ENCODE data around the gene GPR137B.

GRCh38 chr1:236137285-236137852 is 5.0 kb upstream of the GPR137B start:
- TF ChIP-seq, protein P1, sequence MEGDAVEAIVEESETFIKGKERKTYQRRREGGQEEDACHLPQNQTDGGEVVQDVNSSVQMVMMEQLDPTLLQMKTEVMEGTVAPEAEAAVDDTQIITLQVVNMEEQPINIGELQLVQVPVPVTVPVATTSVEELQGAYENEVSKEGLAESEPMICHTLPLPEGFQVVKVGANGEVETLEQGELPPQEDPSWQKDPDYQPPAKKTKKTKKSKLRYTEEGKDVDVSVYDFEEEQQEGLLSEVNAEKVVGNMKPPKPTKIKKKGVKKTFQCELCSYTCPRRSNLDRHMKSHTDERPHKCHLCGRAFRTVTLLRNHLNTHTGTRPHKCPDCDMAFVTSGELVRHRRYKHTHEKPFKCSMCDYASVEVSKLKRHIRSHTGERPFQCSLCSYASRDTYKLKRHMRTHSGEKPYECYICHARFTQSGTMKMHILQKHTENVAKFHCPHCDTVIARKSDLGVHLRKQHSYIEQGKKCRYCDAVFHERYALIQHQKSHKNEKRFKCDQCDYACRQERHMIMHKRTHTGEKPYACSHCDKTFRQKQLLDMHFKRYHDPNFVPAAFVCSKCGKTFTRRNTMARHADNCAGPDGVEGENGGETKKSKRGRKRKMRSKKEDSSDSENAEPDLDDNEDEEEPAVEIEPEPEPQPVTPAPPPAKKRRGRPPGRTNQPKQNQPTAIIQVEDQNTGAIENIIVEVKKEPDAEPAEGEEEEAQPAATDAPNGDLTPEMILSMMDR (IDR thresholded peaks at IDR 0.05) = no peak
- TF ChIP-seq POLR2A (IDR thresholded peaks at IDR 0.05) = no peak
- TF ChIP-seq POLR2AphosphoS5 (IDR thresholded peaks at IDR 0.05) = no peak
